ENCODE measurements around the gene NFYA.
"Not testable (repeated sequence)": the region's sequence is repeated elsewhere in the genome, so short reads cannot be mapped to it uniquely, and the experiment has no call there.

Gene NFYA

GRCh38 chr6:41115027-41115426 is 42.3 kb downstream of the NFYA start:
- not testable (repeated sequence) for DNase-seq (ENCODE audit: low read depth in 3 of 3)

DNA sequence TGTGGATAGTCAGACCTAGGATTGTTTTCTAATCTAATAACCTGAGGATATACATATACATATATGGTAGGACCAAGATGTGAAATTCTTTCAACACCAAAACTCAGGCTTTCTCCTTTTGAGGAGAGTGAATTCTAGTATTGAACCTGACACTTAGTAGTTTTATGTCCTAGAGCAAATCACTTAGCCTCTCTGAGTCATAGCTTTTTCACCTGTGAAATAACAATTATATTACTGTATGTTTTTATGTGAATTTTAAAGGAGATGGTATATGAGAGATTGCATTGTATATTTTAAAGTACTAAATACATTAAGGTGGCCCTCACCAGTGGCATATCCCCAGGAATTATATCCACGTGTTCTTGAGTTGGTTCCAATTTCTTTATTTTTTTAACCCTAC is 46.7 kb downstream of the NFYA start:
- no peak for DNase-seq (ENCODE audit: low read depth in 3 of 3)

DNA sequence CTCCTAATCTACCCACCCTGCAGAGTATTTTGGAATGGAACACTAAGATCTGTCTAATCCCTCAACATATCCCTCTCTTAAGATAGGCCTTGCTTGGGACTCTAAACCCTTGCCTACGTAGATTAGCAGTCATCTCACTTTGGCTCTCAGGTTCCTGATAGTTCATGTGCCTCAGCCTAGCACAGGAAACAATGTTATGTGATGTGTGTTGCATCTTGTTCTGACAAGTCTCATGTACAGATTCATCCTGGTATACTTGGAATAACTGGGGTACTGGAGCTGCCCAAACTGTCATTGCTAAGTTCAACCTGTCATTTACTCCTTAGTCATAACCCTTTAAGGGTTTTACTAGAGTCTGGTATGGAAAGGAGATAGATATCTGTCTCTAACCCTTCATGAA is 47.3 kb downstream of the NFYA start:
- DNase-seq (ENCODE audit: low read depth in 3 of 3): no peak

DNA sequence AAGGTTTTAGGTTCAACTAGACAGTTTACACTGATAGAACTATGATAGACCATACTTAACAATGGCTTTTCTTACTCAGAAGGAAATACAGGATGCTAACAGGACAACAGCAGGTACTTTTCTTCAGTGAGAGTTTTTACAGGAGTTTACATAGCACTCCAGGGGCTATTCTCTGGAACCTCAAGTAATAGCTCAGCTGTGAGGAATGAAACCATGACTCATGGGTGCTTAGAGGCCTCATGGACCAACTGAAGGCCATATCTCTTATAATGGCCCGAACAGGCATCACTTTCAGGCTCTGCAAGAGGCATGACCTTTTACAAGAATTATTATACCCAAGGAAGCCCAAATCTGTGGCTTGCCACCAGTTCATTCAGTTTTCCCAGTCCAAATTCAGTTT is 49.6 kb downstream of the NFYA start:
- no peak for DNase-seq (ENCODE audit: low read depth in 3 of 3)

- no peak for DNase-seq (ENCODE audit: low read depth in 3 of 3)
Observed at GRCh38 chr6:41122918-41123317, 50.1 kb downstream of the NFYA start.

DNA sequence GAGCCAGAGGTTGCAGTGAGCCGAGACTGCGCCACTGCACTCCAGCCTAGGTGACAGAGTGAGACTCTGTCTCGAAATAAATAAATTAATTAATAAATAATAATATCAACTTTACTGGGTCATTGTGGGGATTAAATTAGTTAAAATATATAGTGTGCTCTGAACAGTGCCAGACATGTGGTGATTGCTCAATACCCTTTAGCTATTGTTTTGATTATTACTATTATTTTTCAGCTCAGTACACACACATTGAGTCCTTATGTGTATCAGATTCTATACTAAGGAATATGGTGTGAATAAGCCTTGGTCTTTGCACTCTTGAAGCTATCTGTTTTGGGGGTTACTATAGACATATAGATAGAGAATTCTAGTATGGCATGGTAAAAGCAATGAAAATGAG is 52.5 kb downstream of the NFYA start:
- DNase-seq (ENCODE audit: low read depth in 3 of 3): no peak

GRCh38 chr6:41132254-41132653 is 59.5 kb downstream of the NFYA start:
- no peak for DNase-seq (ENCODE audit: low read depth in 3 of 3)

DNA sequence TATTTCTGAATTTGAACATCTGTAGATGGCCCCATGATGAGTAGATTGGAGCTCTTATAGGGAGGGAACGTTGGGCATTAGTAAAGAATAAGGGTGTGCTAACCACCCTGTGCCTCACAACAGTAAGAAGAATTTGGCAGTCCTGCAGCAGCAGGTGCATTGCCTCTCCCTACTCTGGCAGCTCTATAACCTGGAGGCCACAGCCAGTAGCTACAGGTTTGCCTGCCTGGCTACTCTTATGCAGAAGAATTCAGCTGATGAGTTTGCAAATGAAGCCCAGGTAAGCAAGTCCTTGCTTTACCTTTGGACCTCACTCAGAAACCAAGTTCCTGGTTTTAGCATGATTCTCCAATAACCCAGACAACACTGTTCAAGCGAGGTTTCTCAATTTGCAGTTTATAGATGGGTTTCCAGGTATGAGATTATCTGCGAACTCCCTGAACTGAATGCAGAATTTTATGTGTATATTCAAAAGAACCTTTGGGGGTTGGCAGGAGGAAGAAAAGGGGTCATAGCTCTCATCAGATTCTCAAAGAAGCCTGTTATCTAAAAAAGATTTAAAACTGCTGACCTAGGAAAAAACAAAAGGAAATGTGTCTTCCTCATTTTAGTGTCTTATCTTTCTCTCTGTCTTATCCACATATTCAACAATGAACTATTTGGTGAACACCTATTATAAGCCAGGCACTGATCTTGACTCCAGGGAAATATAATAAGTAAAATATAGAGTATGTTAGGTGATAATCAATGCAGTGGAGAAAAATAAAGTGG is 62.5 kb downstream of the NFYA start:
- DNase-seq (ENCODE audit: low read depth in 3 of 3): no peak

- no peak for DNase-seq (ENCODE audit: low read depth in 3 of 3)
Observed at GRCh38 chr6:41136911-41137310, 64.1 kb downstream of the NFYA start.

DNA sequence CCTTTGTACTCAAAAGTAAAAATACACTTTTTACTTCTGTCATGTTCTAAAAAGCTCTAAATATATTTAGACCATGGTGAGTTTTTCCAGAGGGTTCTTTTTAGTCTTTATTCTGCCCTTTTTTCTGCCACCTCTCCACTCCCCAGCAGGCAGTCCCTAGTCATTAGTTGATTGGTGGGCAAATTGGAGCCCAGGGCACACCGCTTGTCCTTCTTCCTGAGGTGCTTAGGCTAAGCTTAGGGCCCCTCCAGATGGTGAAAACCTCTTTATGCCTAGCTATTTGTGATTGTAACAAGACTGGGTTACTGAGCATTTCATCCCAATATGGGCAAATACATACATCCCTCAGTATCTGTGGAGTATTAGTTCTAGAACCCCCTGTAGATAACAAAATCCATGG is 75.1 kb downstream of the NFYA start:
- DNase-seq (ENCODE audit: low read depth in 3 of 3): no peak
